Ovary (tissue), 9 donors: ENCODE measurements around the gene ATM. TPM values are rescaled to one million over a fixed set of nuclear protein-coding genes. Genes with fewer than 3 reads are reported as not detected.

ENCODE experiments used
- DNase-seq, 5 donors: peaks; one replicate each; pipeline ENCODE4 v3.0.0-alpha.2; 2019 to 2020
- H3K27ac ChIP-seq, 2 donors: fragments of 200-600 bp; one replicate each; pipeline versions ENCODE4 v1.5.1 to v1.8.0; 2019 to 2022
- H3K27me3 ChIP-seq: fragments of 200-600 bp; one replicate; pipeline ENCODE4 v1.8.0; 2022
- H3K36me3 ChIP-seq: fragments of 200-600 bp; sonication (generic); one replicate; pipeline ENCODE4 v1.5.1; 2019
- H3K4me1 ChIP-seq: one replicate; pipeline ENCODE4 v1.8.1; 2013; ENCODE audit warnings: mild to moderate bottlenecking, moderate library complexity; ENCODE audit not compliant: insufficient read depth
- H3K4me3 ChIP-seq: fragments of 200-600 bp; sonication (generic); one replicate; pipeline ENCODE4 v1.5.1; 2017
- H3K9me3 ChIP-seq, 2 donors: fragments of 200-600 bp in 1 of 2; sonication (generic) in 1 of 2; one replicate each; pipeline versions ENCODE4 v1.5.1 to v1.8.1; 2013 to 2019; ENCODE audit warnings: mild to moderate bottlenecking in 1 of 2, moderate library complexity in 1 of 2
- EP300 ChIP-seq: sonication (generic); formaldehyde crosslinking; IDR thresholded peaks from one replicate; pipeline ENCODE4 v1.6.1; 2017; ENCODE audit warnings: antibody characterized with exemption
- POLR2A ChIP-seq: fragments of 450-650 bp; IDR thresholded peaks from one replicate; pipeline ENCODE4 v1.6.1; 2017; ENCODE audit warnings: antibody characterized with exemption, mild to moderate bottlenecking, moderate library complexity
- WGBS, 3 donors: extraction: QIAGEN DNeasy Blood & Tissue Kit in 1 of 3; methylation state at CpG; one replicate each; pipeline versions ENCODE4 v1.1.5 to v1.1.7; 2013 to 2017; 5-methylcytosine and 5-hydroxymethylcytosine counted together
- intact Hi-C, 4 donors: fragments of 100-400 bp; cut with DNase I; formaldehyde crosslinking; loops; one replicate each; pipeline versions ENCODE4 v1.11.0 to v1.15.1; 2022 to 2023
- polyA plus RNA-seq, 2 donors: library from polyadenylated mRNA; stranded (reverse); fragments of 200-250 nt in 1 of 2; fragments of 350-450 nt in 1 of 2; fragmentation: Illumina TruSeq in 1 of 2; extraction: RNeasy Lipid Tissue Mini Kit (QIAGEN cat#74804) in 1 of 2; gene quantifications; one replicate each; pipeline ENCODE4 v1.2.3, GENCODE V29; 2013 to 2014
- total RNA-seq, 7 donors: library from RNA; depleted of rRNA in 2 of 7; stranded (reverse); fragments of >200 nt in 2 of 7; fragmentation: NEBNext Ultra II Directional in 3 of 7; extraction: Animal tissue kit (Norgen Biotek cat#: 25700) in 3 of 7; gene quantifications; one replicate each; pipeline versions ENCODE4 v1.1.0 to v1.2.4, GENCODE V29; 2016 to 2023
- TF ChIP-seq, protein P1 (sequence below), 3 donors: fragments of 450-650 bp in 2 of 3; fragments of 200-600 bp in 1 of 3; IDR thresholded peaks; one replicate each; pipeline versions ENCODE4 v1.5.1 to v1.8.0; 2016 to 2022; ENCODE audit warnings: antibody characterized with exemption in 3 of 3, mild to moderate bottlenecking in 1 of 3
- donor health status: DM: no; HTN: no; CAD: no; lungs with moderate emphysema.
- donor health status: DM: no; HTN: no; CAD: no.
- donor health status: Bipolar disorder and iron deficiency.
- donor health status: DM: yes; HTN: yes; CAD: no.
- donor health status: DM: no; HTN: no; CAD: no.
- donor health status: DM: yes; HTN: yes; CAD: no.

Gene ATM
- total and polyA plus RNA-seq, 9 donors = 29.2 to 104 (median 79.6) TPM

DNA sequence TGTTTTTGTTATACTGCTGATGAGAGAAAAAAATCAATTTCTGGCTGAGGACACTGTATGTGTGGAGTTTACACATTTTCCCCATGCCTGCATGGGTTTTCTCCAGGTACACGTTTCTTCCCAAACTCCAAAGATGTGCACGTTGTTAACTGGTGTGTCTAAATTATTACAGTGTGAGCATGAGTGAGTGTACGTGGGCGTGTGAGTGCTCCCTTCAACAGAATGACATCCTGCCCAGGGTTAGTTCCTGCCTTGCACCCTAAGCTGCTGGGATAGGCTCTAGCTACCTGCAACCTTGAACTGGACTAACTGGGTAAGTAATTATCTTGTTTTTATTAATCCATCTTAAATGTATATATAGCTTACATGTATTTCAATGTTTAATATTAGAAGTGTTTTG lies 5.9 kb upstream of the ATM start:
- Histone ChIP-seq H3K4me3 (no peak overlapping the region), H3K36me3 (no peaks in the 10 kb centered on the region), H3K4me1 (peaks cover 3% of the 10 kb centered on the region), H3K9me3 (no peaks in the 10 kb centered on the region), H3K27ac (no peak overlapping the region), H3K27me3 (no peaks in the 10 kb centered on the region)
- no peak for TF ChIP-seq POLR2A
- TF ChIP-seq EP300 = no peak
- TF ChIP-seq, protein P1, sequence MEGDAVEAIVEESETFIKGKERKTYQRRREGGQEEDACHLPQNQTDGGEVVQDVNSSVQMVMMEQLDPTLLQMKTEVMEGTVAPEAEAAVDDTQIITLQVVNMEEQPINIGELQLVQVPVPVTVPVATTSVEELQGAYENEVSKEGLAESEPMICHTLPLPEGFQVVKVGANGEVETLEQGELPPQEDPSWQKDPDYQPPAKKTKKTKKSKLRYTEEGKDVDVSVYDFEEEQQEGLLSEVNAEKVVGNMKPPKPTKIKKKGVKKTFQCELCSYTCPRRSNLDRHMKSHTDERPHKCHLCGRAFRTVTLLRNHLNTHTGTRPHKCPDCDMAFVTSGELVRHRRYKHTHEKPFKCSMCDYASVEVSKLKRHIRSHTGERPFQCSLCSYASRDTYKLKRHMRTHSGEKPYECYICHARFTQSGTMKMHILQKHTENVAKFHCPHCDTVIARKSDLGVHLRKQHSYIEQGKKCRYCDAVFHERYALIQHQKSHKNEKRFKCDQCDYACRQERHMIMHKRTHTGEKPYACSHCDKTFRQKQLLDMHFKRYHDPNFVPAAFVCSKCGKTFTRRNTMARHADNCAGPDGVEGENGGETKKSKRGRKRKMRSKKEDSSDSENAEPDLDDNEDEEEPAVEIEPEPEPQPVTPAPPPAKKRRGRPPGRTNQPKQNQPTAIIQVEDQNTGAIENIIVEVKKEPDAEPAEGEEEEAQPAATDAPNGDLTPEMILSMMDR (IDR thresholded peaks at IDR 0.05) = no peak
- intact Hi-C loops = no loop called here
- DNase-seq = no peak
- 54 to 61% (median 60%) methylated on average over 4 of the region's 4 CpGs for WGBS, 3 donors

DNA sequence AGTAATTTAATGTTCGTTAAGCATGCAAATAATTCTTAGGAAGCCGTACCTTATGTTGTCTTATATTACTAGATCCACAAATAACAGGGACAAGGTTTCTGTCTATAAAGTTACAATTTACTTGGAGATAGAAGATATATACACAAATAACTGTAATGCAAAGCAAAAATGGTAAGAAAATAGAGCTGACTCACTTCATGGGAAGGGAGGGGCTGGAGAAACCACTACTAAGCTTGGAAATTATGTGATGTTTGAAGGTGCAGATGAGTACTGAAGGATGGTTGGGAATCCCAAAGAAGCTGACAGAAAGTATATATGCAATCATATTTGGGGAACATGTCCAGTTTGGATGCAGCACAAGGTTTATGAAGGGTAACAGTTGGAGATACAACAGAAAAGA lies 4.4 kb upstream of the ATM start:
- Histone ChIP-seq H3K4me3 (no peak overlapping the region), H3K27ac (no peak overlapping the region), H3K27me3 (no peaks in the 10 kb centered on the region), H3K36me3 (no peaks in the 10 kb centered on the region), H3K9me3 (no peaks in the 10 kb centered on the region), H3K4me1 (peaks cover 3% of the 10 kb centered on the region)
- no peak for DNase-seq
- intact Hi-C loops = no loop called here
- WGBS, 3 donors = 24 to 47% (median 25%) methylated on average over 2 of the region's 2 CpGs
- TF ChIP-seq, protein P1 (IDR thresholded peaks at IDR 0.05) = no peak
- no peak for TF ChIP-seq POLR2A
- TF ChIP-seq EP300 = no peak

DNA sequence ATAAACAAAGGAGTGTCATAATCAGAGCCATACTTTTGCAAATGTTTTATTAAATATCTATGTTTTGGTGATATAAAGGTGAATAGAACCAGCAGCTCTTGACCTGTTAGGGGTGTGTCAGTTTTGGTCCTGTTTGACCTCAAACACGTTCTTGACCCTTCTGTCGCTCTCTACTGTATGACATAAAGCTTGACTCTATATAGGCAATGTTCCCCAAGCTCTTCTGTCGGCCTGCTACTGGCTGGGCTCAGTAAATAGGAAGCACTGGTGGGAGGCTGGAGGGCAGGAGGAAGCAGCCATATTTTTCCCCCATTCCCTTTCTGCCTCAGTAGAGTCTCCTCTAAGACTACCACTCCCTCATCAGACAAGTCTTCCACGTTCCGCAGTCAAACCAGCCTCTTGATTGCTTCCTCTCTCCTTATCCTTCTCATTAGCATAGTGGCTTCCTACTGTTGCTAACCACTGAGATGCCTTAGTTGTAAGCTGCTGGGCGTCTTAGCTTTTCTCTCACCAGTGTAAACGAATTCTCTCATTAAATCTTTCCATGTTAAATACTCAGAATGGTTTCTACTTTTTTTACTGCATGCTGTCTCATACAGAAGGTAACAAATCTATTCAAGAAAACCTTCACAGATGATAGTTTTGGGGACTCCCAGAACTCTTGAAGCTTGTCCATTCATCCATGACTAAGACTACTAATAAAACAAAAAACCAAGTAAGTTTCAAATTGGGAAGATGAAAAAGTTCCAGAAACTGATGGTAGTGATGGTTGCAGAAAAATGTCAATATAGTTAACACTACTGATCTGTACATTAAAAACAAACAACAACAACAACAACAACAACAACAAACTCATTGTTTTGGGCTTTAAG lies 3.7 kb upstream of the ATM start:
- DNase-seq = no peak
- Histone ChIP-seq H3K27me3 (no peaks in the 10 kb centered on the region), H3K4me3 (no peak overlapping the region), H3K36me3 (no peaks in the 10 kb centered on the region), H3K9me3 (no peaks in the 10 kb centered on the region), H3K27ac (no peak overlapping the region), H3K4me1 (peaks cover 4% of the 10 kb centered on the region)
- intact Hi-C loops = no loop called here
- TF ChIP-seq, protein P1 (IDR thresholded peaks at IDR 0.05) = no peak
- TF ChIP-seq EP300 = no peak
- TF ChIP-seq POLR2A = no peak
- WGBS, 3 donors = 84 to 91% (median 90%) methylated on average over 7 of the region's 7 CpGs

DNA sequence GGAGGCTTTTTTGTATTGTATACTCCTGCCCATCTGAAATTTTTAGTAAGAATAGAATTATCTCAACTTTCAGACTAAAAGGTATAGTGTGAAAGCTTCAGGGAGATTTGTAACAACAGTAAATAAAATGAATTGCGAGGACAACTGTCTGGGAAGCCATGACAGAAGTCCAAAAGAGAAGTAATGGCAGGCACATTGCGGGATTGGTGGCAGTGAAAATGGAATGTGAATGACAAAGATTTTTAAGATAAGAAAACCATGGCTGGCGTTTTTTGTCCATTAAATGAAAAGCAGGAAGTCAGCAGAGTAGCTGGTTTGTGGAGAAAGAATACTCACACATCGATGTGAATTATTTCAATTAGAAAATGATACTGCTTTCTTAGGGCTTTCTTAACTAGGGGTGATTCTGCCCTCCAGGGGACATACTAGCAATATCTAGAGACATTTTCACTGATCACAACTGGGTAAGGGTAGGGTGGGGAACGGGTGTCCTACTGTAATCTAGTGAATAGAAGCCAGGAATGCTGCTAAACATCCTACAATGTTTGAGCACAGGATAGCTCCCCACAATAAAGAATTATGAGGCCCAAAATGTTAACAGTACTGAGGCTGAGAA lies 2.0 kb upstream of the ATM start:
- Histone ChIP-seq H3K36me3 (no peaks in the 10 kb centered on the region), H3K27ac (no peak overlapping the region), H3K9me3 (no peaks in the 10 kb centered on the region), H3K4me1 (peaks cover 5% of the 10 kb centered on the region), H3K27me3 (no peaks in the 10 kb centered on the region), H3K4me3 (peak overlapping the region; percentile 92)
- DNase-seq = no peak
- TF ChIP-seq POLR2A (no peak), EP300 (no peak)
- TF ChIP-seq, protein P1 (IDR thresholded peaks at IDR 0.05) = no peak
- intact Hi-C loops = loop anchor here in 2 of 4 donors (5.0 to 10.0 kb wide), 5 partner anchors 96 to 446 kb away; partner anchors contain the start of genes ACAT1 (in 2 of the 2), C11orf65 (in 1 of the 2), CUL5 (in 1 of the 2) and DDX10 (in 1 of the 2)
- WGBS, 3 donors = 37 to 48% (median 42%) methylated on average over 5 of the region's 5 CpGs
